GM18861 (cell line): ENCODE measurements around the gene AFF3.
"Not testable (repeated sequence)": the region's sequence is repeated elsewhere in the genome, so short reads cannot be mapped to it uniquely, and the experiment has no call there.

Source experiments
- ATAC-seq: cut with Tn5 transposase; IDR thresholded peaks from one replicate; pipeline ENCODE4 v1.9.1; 2021; ENCODE audit not compliant: unreplicated experiment

The AFF3 gene

DNA sequence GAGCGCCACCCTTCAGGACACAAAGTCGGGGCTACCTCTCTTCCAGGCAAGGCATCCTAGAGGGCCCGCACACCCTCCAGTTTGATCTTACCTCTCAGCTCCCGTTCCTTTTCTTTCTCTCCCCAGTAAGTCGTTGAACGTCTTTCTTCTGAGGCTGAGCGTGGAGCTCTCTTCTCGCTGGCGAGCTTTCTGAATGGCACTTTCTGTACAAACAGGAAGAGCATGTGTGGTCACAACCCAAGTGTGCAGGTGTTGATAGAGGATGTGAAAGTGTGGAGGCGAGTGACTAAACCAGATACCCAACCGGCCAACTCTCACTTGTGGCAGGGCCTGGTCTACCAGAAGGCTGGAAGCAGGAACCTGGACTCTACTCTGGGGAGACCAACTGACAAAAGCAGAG lies at the start of gene AFF3:
Gene AFF3 (minus strand): TSS at position 198 of the 400 bp plus-strand sequence. CDS start 38,136 bp downstream, outside the sequence.
- ATAC-seq: peak; percentile 98

GRCh38 chr2:100189387-100189786 lies 47.0 kb upstream of the AFF3 start:
- no peak for ATAC-seq

- no peak for ATAC-seq
Measured at GRCh38 chr2:100188326-100188725, 45.9 kb upstream of the AFF3 start.

DNA sequence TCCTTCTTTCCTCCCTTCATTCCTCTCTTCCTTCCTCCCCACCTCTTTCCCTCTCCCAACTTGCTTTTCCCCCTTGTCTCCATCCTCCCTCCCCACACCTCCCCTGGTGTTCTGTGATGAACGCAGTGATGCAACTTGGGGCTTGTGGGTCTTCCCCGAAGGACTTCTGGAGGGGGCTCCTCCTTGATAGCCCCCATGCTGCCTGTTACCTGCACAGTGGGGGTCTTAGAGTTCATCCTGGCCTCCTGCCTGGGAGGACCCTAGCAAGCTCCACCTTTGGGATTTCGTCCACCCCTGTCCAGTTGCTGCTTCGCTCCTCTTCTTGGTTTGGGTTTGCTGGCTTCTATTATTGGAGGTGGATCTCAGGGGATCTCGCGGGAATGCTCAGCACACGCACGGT lies 43.7 kb upstream of the AFF3 start:
- no peak for ATAC-seq

- no peak for ATAC-seq
Measured at GRCh38 chr2:100185516-100185915, 43.1 kb upstream of the AFF3 start.

GRCh38 chr2:100185105-100185504 lies 42.7 kb upstream of the AFF3 start:
- ATAC-seq: no peak

- ATAC-seq: no peak
Measured at GRCh38 chr2:100184055-100184737, 41.8 kb upstream of the AFF3 start.

GRCh38 chr2:100182494-100183361 lies 40.3 kb upstream of the AFF3 start:
- no peak for ATAC-seq

DNA sequence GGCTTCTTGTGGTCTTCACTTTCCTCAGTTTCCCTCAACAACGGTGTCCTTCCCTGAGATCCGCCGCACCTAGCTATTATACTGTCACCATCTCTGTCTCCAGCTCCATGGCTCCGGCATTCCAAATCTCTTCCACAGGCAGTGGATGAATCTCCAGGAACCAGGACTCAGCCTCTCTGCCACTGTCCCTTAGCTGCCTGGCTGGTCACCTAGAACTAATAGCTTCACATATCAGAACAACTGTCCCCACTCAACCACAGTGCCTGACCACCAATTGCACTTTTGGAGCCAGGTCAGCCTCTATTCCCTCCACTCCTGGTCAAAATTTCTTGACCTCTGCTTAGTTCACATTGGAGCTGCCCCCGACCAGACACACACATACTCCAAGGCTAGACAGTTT lies 38.1 kb upstream of the AFF3 start:
- no peak for ATAC-seq

- ATAC-seq: no peak
Measured at GRCh38 chr2:100179806-100180205, 37.4 kb upstream of the AFF3 start.

- no peak for ATAC-seq
Measured at GRCh38 chr2:100178864-100179263, 36.5 kb upstream of the AFF3 start.

DNA sequence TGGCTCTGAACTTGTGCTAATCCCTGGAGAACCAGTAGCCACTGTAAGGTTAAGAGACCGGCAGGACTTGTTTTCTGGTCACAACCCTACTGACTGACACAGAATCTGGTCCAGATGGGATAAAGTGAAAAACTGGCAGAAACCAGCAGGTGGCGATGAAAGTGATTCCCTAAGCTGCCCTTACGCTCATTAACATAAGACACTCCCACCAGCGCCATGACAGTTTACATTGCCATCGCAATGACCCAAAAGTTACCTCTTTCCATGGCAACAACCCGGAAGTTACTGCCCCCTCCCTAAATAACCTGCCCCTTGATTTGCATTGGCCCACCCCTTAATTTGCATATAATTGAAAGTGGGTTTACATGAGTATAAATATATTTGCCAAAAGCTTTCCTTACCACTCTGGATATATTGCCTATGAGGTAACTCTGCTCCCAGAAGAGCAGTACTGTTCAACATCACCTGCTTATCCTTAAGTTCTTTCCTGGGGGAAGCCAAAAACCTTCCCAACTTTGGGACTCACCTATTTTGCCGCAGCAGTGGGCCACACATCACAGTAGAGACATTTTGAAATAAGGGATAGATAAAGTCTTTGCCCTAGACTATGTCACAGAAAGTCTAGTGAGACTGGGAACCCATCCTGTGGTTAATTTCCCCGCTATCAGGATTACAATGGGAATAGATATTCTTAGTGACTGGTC lies 35.8 kb upstream of the AFF3 start:
- ATAC-seq: no peak

- ATAC-seq: no peak
Measured at GRCh38 chr2:100176925-100177324, 34.5 kb upstream of the AFF3 start.

DNA sequence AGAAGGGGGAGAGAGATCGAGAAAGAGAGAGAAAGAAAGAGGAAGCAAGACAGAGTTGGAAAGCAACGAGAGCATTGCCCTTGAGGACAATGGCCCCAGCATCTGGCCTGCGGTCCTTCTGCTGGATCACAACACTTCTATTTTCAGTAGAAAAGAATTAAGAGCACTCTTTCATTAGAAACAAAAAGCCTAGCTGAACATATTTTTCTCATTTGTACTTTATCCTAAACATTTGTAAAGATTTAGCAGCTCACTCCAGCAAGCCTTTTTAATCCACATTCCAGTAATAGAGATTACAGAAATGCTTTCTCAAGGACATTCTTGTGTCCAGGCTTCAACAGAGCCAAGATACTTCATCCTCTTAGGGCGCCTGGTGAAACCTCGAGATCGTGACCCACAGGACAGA lies 31.6 kb upstream of the AFF3 start:
- no peak for ATAC-seq

GRCh38 chr2:100166701-100167100 lies 24.3 kb upstream of the AFF3 start:
- ATAC-seq: no peak

GRCh38 chr2:100163605-100164004 lies 21.2 kb upstream of the AFF3 start:
- no peak for ATAC-seq

GRCh38 chr2:100161945-100162620 lies 19.7 kb upstream of the AFF3 start:
- ATAC-seq: no peak

GRCh38 chr2:100160396-100160795 lies 18.0 kb upstream of the AFF3 start:
- no peak for ATAC-seq

- not testable (repeated sequence) for ATAC-seq
Measured at GRCh38 chr2:100151832-100152231, 9.4 kb upstream of the AFF3 start.

GRCh38 chr2:100151310-100151709 lies 8.9 kb upstream of the AFF3 start:
- ATAC-seq: no peak

DNA sequence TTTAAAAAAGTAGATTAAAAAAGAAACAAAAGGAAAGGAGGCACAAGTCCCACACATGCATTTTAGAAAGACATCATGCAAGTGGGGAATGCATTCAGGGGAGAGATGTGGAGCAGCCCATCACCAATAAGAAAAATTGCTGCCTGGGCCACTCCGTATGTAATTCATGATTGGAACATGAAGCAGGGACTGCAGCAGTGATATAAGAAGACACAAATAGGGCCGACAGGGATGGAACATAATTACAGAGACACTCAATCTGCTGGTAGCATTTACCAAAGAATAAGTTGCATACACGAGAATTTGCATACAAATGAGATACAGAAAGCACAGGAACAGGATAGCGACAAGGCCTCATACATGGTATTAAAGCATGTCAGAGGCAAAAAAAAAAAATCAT lies 6.5 kb upstream of the AFF3 start:
- no peak for ATAC-seq
